HepG2 (cell line): ENCODE data around the gene UCN2. TPM values are rescaled to one million over a fixed set of nuclear protein-coding genes. Genes with fewer than 3 reads are reported as not detected.

Source experiments
- CHD2 ChIP-seq: IDR thresholded peaks from 2 replicates; pipeline ENCODE4 v1.6.1; 2011; ENCODE audit warnings: low read depth, low read length, improper control_type of control experiment
- DZIP1 ChIP-seq: sonication (generic); formaldehyde crosslinking; IDR thresholded peaks from 2 replicates; pipeline ENCODE4 v1.5.0; 2020; ENCODE audit warnings: mild to moderate bottlenecking, missing genetic modification reagents
- E2F2 ChIP-seq: sonication (generic); formaldehyde crosslinking; IDR thresholded peaks from 2 replicates; pipeline ENCODE4 v1.4.0; 2020; ENCODE audit warnings: missing genetic modification reagents, borderline replicate concordance
- FOXO4 ChIP-seq: sonication (generic); formaldehyde crosslinking; conservative IDR thresholded peaks from 2 replicates; pipeline ENCODE4 v1.8.1; 2023; ENCODE audit warnings: missing genetic modification reagents
- IKZF1 ChIP-seq: fragments of 450-650 bp; IDR thresholded peaks from 2 replicates; pipeline ENCODE4 v1.7.1; 2016
- KLF12 ChIP-seq: sonication (generic); formaldehyde crosslinking; IDR thresholded peaks from 2 replicates; pipeline ENCODE4 v1.4.0; 2020; ENCODE audit warnings: missing genetic modification reagents, borderline replicate concordance
- NPAS2 ChIP-seq: sonication (generic); formaldehyde crosslinking; IDR thresholded peaks from 2 replicates; pipeline ENCODE4 v1.8.0; 2022; ENCODE audit warnings: mild to moderate bottlenecking, missing genetic modification reagents, borderline replicate concordance
- SAP130 ChIP-seq: IDR thresholded peaks from 2 replicates; pipeline ENCODE4 v1.6.1; 2016; ENCODE audit warnings: low read depth
- TEAD2 ChIP-seq: sonication (generic); formaldehyde crosslinking; IDR thresholded peaks from 2 replicates; pipeline ENCODE4 v1.9.0; 2021; ENCODE audit warnings: missing genetic modification reagents
- ZBTB20 ChIP-seq: sonication (generic); formaldehyde crosslinking; IDR thresholded peaks from 2 replicates; pipeline ENCODE4 v1.8.1; 2023; ENCODE audit warnings: missing genetic modification reagents, low read depth, mild to moderate bottlenecking, borderline replicate concordance
- ZFP1 ChIP-seq: IDR thresholded peaks from 2 replicates; pipeline ENCODE4 v1.6.1; 2016
- ZNF317 ChIP-seq: sonication (generic); formaldehyde crosslinking; IDR thresholded peaks from 2 replicates; pipeline ENCODE4 v1.5.0; 2020; ENCODE audit warnings: mild to moderate bottlenecking, missing genetic modification reagents
- ZNF451 ChIP-seq: sonication (generic); formaldehyde crosslinking; IDR thresholded peaks from 2 replicates; pipeline ENCODE4 v1.5.0; 2020; ENCODE audit warnings: mild to moderate bottlenecking, missing genetic modification reagents
- ZNF484 ChIP-seq: sonication (generic); formaldehyde crosslinking; IDR thresholded peaks from 2 replicates; pipeline ENCODE4 v1.5.1; 2020; ENCODE audit warnings: mild to moderate bottlenecking, low read depth, missing genetic modification reagents, borderline replicate concordance
- ZNF775 ChIP-seq: sonication (generic); formaldehyde crosslinking; IDR thresholded peaks from 2 replicates; pipeline ENCODE4 v1.4.0; 2020; ENCODE audit warnings: missing genetic modification reagents, mild to moderate bottlenecking, moderate library complexity, borderline replicate concordance
- ZNF782 ChIP-seq: sonication (generic); formaldehyde crosslinking; IDR thresholded peaks from 2 replicates; pipeline ENCODE4 v1.4.0; 2020; ENCODE audit warnings: missing genetic modification reagents, mild to moderate bottlenecking, borderline replicate concordance
- ZNF883 ChIP-seq: sonication (generic); formaldehyde crosslinking; IDR thresholded peaks from 2 replicates; pipeline ENCODE4 v1.5.1; 2020; ENCODE audit warnings: mild to moderate bottlenecking, missing genetic modification reagents; ENCODE audit errors: not compliant biosample characterization
- polyA plus RNA-seq, 8 experiments: library from polyadenylated mRNA; depleted of rRNA in 3 of 8; stranded (reverse) in 7 of 8; unstranded in 1 of 8; fragments of >200 nt; fragmentation: Illumina TruSeq in 4 of 8; extraction: Trizol in 4 of 8; gene quantifications; 2 replicates each; pipeline versions ENCODE4 v1.2.1 to v1.2.3, GENCODE V29; 2011 to 2016; ENCODE audit warnings: low read depth in 4 of 8, missing spikeins in 1 of 8, mixed read lengths in 1 of 8; ENCODE audit not compliant: insufficient read depth in 1 of 8
- total RNA-seq, 5 experiments: library from RNA; depleted of rRNA; stranded (reverse); fragments of >200 nt; fragmentation: Illumina TruSeq; extraction: Trizol; gene quantifications; 2 replicates each; pipeline ENCODE4 v1.2.3, GENCODE V29; 2016; ENCODE audit warnings: low read depth in 1 of 5
- TF ChIP-seq, protein P1 (sequence below): IDR thresholded peaks from 2 replicates; pipeline ENCODE4 v1.6.1; 2016; ENCODE audit warnings: low read depth
- TF ChIP-seq, protein P2 (sequence below): sonication (generic); formaldehyde crosslinking; IDR thresholded peaks from 2 replicates; pipeline ENCODE4 v1.8.1; 2023; ENCODE audit warnings: mild to moderate bottlenecking, moderate library complexity, missing genetic modification reagents
- TF ChIP-seq, protein P3 (sequence below): sonication (generic); formaldehyde crosslinking; IDR thresholded peaks from 2 replicates; pipeline ENCODE4 v1.5.1; 2020; ENCODE audit warnings: mild to moderate bottlenecking, missing genetic modification reagents, borderline replicate concordance

Gene UCN2
- total and polyA plus RNA-seq, 2 of the 13 experiments (the other 11 are each of a cell fraction or from before 2014, with no cell fraction given) = 0.07 to 1.5 TPM

DNA sequence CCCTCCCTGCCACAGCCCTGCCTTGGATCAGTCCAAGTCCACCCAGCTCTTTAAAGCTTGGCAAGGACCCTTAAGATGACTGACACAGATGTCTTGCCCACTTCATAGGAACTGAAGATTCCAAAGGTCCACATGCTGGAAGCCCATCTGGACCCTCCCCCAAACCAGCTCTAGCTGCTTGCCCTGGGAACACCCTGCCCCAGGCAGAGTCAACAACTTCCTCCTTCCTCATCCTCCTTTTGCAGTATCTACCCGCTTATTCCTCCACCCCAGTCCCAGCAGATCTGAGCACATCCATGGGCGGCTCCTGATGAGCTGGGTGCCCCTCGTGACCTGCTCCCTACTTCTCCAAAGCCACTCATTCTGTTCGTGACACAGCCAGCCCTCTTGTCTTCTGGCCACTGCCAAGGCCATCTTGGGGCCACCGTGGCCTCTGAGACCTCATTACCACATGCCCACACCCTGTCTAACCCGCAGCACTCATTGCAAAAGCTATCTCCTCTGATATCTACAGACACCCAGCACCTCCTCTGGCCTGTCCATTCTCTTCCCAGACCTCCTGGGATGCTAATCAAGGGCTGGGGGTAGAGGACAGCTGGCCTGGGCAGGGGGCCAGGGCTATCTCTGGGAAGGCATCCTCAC lies 5.0 kb downstream of the UCN2 start (continued):
- TF ChIP-seq DZIP1 (peak; percentile 72; the same call in 1 of the 2 replicates), CHD2 (no peak), ZNF484 (CRISPR knock-in tag) (no peak), NPAS2 (CRISPR knock-in tag) (no peak), FOXO4 (CRISPR knock-in tag) (0 out of 2 replicates have a peak, but pooled peaks have one; percentile 80), KLF12 (CRISPR knock-in tag) (no peak), SAP130 (CRISPR knock-in tag) (no peak), IKZF1 (no peak), ZNF451 (CRISPR knock-in tag) (no peak), ZFP1 (CRISPR knock-in tag) (no peak), ZNF782 (CRISPR knock-in tag) (no peak), ZNF775 (CRISPR knock-in tag) (no peak), ZNF883 (no peak), ZNF317 (CRISPR knock-in tag) (0 out of 2 replicates have a peak, but pooled peaks have one; percentile 35), TEAD2 (CRISPR knock-in tag) (no peak), ZBTB20 (CRISPR knock-in tag) (no peak), E2F2 (CRISPR knock-in tag) (no peak)
- TF ChIP-seq, protein P1, sequence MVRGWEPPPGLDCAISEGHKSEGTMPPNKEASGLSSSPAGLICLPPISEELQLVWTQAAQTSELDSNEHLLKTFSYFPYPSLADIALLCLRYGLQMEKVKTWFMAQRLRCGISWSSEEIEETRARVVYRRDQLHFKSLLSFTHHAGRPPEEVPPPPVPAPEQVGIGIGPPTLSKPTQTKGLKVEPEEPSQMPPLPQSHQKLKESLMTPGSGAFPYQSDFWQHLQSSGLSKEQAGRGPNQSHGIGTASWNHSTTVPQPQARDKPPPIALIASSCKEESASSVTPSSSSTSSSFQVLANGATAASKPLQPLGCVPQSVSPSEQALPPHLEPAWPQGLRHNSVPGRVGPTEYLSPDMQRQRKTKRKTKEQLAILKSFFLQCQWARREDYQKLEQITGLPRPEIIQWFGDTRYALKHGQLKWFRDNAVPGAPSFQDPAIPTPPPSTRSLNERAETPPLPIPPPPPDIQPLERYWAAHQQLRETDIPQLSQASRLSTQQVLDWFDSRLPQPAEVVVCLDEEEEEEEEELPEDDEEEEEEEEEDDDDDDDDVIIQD (CRISPR knock-in tag) = no peak; the same call in 1 of the 2 replicates
- TF ChIP-seq, protein P2, sequence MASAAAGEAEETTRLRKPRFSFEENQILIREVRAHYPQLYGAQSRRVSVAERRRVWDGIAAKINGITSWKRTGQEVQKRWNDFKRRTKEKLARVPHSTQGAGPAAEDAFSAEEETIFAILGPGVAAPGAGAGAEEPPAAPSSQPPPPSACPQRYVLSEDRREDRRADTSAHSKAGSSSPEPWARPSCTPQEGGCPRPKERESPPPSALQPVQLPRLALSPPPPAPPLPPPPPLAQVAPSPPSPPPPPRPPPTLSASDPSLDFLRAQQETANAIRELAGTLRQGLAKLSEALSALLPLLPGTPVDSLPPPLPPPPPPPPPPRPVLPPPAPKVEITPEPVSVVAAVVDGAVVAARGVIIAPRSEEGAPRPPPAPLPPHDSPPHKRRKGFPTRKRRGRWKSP (CRISPR knock-in tag) = no peak
- TF ChIP-seq, protein P3, sequence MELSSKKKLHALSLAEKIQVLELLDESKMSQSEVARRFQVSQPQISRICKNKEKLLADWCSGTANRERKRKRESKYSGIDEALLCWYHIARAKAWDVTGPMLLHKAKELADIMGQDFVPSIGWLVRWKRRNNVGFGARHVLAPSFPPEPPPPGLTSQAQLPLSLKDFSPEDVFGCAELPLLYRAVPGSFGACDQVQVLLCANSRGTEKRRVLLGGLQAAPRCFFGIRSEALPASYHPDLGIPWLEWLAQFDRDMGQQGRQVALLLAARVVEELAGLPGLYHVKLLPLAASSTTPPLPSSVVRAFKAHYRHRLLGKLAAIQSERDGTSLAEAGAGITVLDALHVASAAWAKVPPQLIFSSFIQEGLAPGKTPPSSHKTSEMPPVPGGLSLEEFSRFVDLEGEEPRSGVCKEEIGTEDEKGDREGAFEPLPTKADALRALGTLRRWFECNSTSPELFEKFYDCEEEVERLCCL = no peak
